NCI-H345 (cell line): ENCODE results near the gene RCN1.
"Not testable (repeated sequence)": the region's sequence is repeated elsewhere in the genome, so short reads cannot be mapped to it uniquely, and the experiment has no call there.

ENCODE experiments used
- DNase-seq: peaks from one replicate; lab custom pipeline; 2025; lab: John Stamatoyannopoulos, UW

Gene RCN1

GRCh38 chr11:32090545-32091370 lies at the start of gene RCN1:
RCN1 (plus strand) TSS chr11:32091074; CDS start chr11:32091197, 123 bp downstream.
- peak; percentile 20 for DNase-seq

- DNase-seq: no peak
These were observed 47.1 kb upstream of the RCN1 start for GRCh38 chr11:32043737-32044136.

GRCh38 chr11:32044158-32044863 lies 46.6 kb upstream of the RCN1 start:
- no peak for DNase-seq

- no peak for DNase-seq
These were observed 45.4 kb upstream of the RCN1 start for GRCh38 chr11:32045456-32045855.

- DNase-seq: no peak
These were observed 40.6 kb upstream of the RCN1 start for GRCh38 chr11:32050264-32050663.

GRCh38 chr11:32052215-32052614 lies 38.7 kb upstream of the RCN1 start:
- peak; percentile 7 for DNase-seq

- no peak for DNase-seq
These were observed 37.6 kb upstream of the RCN1 start for GRCh38 chr11:32053151-32053888.

GRCh38 chr11:32055861-32056260 lies 35.0 kb upstream of the RCN1 start:
- DNase-seq: no peak

- no peak for DNase-seq
These were observed 34.4 kb upstream of the RCN1 start for GRCh38 chr11:32056438-32056837.

GRCh38 chr11:32059686-32060462 lies 31.0 kb upstream of the RCN1 start:
- DNase-seq: no peak

- no peak for DNase-seq
These were observed 28.3 kb upstream of the RCN1 start for GRCh38 chr11:32062540-32062939.

- DNase-seq: not testable (repeated sequence)
These were observed 27.8 kb upstream of the RCN1 start for GRCh38 chr11:32063031-32063430.

GRCh38 chr11:32065865-32066629 lies 24.8 kb upstream of the RCN1 start:
- DNase-seq: no peak

GRCh38 chr11:32068134-32068870 lies 22.6 kb upstream of the RCN1 start:
- DNase-seq: no peak

GRCh38 chr11:32069361-32070058 lies 21.4 kb upstream of the RCN1 start:
- no peak for DNase-seq

- DNase-seq: no peak
These were observed 20.2 kb upstream of the RCN1 start for GRCh38 chr11:32070692-32071091.

GRCh38 chr11:32071811-32072210 lies 19.1 kb upstream of the RCN1 start:
- DNase-seq: no peak

GRCh38 chr11:32072872-32073643 lies 17.8 kb upstream of the RCN1 start:
- DNase-seq: no peak

- no peak for DNase-seq
These were observed 17.2 kb upstream of the RCN1 start for GRCh38 chr11:32073644-32074026.
